Measurements from ENCODE around the gene CMTM8.

CMTM8 gene

DNA sequence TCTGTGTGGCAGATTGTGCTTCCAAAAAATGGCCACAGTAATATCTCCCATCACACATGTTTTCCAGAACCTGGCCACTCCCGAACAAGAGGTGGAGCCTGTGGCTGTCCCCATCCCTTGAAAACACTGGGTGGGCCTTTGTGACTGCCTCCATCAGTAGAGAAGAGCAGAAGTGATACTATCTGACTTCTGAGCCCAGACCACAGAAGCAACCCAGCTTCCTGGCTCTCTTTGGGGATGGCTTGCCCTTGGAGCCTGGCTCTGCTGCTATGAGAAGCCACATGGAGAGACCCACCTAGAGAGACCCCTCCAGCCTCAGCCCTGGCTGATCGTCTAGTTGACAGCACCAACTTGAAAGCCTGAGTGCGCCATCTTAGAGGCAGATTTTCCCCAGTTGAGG lies 39.8 kb upstream of the CMTM8 start:
- ATAC-seq: no peak
- no peak for TF ChIP-seq SNAI2 (CRISPR knock-in tag; IDR thresholded peaks at IDR 0.05)
- TF ChIP-seq, protein P1, sequence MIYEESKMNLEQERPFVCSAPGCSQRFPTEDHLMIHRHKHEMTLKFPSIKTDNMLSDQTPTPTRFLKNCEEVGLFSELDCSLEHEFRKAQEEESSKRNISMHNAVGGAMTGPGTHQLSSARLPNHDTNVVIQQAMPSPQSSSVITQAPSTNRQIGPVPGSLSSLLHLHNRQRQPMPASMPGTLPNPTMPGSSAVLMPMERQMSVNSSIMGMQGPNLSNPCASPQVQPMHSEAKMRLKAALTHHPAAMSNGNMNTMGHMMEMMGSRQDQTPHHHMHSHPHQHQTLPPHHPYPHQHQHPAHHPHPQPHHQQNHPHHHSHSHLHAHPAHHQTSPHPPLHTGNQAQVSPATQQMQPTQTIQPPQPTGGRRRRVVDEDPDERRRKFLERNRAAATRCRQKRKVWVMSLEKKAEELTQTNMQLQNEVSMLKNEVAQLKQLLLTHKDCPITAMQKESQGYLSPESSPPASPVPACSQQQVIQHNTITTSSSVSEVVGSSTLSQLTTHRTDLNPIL (CRISPR knock-in tag; IDR thresholded peaks at IDR 0.05; ENCODE audit: low read depth): no peak
- TF ChIP-seq, protein P2, sequence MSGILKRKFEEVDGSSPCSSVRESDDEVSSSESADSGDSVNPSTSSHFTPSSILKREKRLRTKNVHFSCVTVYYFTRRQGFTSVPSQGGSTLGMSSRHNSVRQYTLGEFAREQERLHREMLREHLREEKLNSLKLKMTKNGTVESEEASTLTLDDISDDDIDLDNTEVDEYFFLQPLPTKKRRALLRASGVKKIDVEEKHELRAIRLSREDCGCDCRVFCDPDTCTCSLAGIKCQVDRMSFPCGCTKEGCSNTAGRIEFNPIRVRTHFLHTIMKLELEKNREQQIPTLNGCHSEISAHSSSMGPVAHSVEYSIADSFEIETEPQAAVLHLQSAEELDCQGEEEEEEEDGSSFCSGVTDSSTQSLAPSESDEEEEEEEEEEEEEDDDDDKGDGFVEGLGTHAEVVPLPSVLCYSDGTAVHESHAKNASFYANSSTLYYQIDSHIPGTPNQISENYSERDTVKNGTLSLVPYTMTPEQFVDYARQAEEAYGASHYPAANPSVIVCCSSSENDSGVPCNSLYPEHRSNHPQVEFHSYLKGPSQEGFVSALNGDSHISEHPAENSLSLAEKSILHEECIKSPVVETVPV (CRISPR knock-in tag; IDR thresholded peaks at IDR 0.05): no peak
- no peak for TF ChIP-seq ARNTL (CRISPR knock-in tag; IDR thresholded peaks at IDR 0.05; ENCODE audit: borderline replicate concordance, low read depth)
- no peak for TF ChIP-seq BACH2 (CRISPR knock-in tag; IDR thresholded peaks at IDR 0.05; ENCODE audit: borderline replicate concordance)
- TF ChIP-seq ZC3H10 (CRISPR knock-in tag; IDR thresholded peaks at IDR 0.05): no peak
- TF ChIP-seq ZFP30 (CRISPR knock-in tag; IDR thresholded peaks at IDR 0.05): no peak
- TF ChIP-seq CSDC2 (CRISPR knock-in tag; IDR thresholded peaks at IDR 0.05): no peak
- TF ChIP-seq ZFP3 (CRISPR knock-in tag; IDR thresholded peaks at IDR 0.05): no peak

DNA sequence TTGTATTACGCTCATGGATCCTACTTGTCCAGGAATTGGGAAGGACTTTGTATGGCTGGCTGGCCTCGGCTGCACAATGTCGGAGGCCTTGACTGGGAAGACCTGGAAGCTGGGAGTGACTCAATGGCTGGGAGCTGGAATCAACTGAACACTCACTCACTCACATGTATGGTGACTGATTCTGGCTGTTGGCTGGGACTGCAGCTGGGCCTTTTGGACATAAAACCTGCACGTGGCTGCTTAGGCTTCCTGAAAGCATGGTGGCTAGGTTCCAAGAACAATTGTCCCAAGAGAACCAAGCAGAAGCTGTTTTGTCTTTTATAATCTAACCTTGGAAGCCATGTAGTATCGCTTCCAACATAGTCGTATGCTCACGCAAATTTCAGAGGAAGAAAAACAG lies 38.0 kb upstream of the CMTM8 start:
- no peak for ATAC-seq
- TF ChIP-seq RARB (CRISPR knock-in tag; IDR thresholded peaks at IDR 0.05): no peak
- TF ChIP-seq ZNF70 (CRISPR knock-in tag; IDR thresholded peaks at IDR 0.05): no peak
- TF ChIP-seq, protein P1 (CRISPR knock-in tag; IDR thresholded peaks at IDR 0.05; ENCODE audit: low read depth): no peak
- TF ChIP-seq ARNTL (CRISPR knock-in tag; IDR thresholded peaks at IDR 0.05; ENCODE audit: borderline replicate concordance, low read depth): no peak
- TF ChIP-seq ZC3H10 (CRISPR knock-in tag; IDR thresholded peaks at IDR 0.05): no peak
- TF ChIP-seq ZFP3 (CRISPR knock-in tag; IDR thresholded peaks at IDR 0.05): no peak
- no peak for TF ChIP-seq ZFP30 (CRISPR knock-in tag; IDR thresholded peaks at IDR 0.05)
- TF ChIP-seq PPARA (CRISPR knock-in tag; IDR thresholded peaks at IDR 0.05; ENCODE audit: borderline replicate concordance): no peak
- TF ChIP-seq OSR1 (CRISPR knock-in tag; IDR thresholded peaks at IDR 0.05): no peak
- TF ChIP-seq ZNF565 (CRISPR knock-in tag; conservative IDR thresholded peaks at IDR 0.05; ENCODE audit: low read depth): no peak
- TF ChIP-seq GLIS3 (CRISPR knock-in tag; IDR thresholded peaks at IDR 0.05): no peak
- TF ChIP-seq, protein P2 (CRISPR knock-in tag; IDR thresholded peaks at IDR 0.05): no peak
- TF ChIP-seq TOX (CRISPR knock-in tag; IDR thresholded peaks at IDR 0.05; ENCODE audit: borderline replicate concordance): no peak
- TF ChIP-seq TCF4 (CRISPR knock-in tag; IDR thresholded peaks at IDR 0.05; ENCODE audit: borderline replicate concordance): no peak
- TF ChIP-seq, protein P3, sequence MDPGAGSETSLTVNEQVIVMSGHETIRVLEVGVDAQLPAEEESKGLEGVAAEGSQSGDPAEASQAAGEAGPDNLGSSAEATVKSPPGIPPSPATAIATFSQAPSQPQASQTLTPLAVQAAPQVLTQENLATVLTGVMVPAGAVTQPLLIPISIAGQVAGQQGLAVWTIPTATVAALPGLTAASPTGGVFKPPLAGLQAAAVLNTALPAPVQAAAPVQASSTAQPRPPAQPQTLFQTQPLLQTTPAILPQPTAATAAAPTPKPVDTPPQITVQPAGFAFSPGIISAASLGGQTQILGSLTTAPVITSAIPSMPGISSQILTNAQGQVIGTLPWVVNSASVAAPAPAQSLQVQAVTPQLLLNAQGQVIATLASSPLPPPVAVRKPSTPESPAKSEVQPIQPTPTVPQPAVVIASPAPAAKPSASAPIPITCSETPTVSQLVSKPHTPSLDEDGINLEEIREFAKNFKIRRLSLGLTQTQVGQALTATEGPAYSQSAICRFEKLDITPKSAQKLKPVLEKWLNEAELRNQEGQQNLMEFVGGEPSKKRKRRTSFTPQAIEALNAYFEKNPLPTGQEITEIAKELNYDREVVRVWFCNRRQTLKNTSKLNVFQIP (CRISPR knock-in tag; IDR thresholded peaks at IDR 0.05; ENCODE audit: borderline replicate concordance, low read depth): no peak

DNA sequence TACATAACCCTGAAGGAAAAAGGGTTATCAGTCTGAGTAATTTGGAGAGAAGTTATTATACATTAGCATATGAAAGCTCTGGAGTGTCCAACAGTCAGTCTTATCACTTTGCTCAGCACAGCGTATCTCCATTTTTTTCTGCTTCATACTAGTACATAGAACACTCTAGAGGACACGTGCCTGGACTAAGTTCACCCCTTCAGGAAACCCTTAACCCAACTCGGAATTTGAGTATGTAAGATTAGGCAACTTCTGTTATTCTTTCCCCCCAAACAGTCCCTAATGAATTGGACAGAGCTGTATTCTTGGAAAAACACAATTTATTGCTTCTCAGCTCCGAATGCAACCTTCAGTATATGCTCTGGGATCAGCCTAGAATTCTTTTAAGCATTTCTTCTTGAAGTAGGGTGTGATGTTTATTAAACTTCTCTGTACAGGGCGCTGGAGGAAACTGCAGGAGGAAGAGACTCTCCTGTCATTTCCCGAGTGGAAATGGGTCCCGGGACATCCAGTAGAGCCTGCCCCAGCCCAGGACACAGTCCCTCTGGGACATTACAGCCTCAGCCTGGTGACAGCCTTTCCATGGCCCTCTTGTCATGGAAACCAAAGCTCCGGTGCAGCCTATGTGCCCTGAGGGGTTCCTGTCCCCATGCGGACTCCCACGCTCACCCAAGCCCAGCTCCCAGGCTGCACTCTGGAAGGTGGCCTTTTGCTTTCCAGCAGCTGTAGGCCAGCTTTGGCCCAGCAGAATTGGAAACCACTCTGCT lies 37.3 kb upstream of the CMTM8 start:
- TF ChIP-seq, protein P3 (CRISPR knock-in tag; IDR thresholded peaks at IDR 0.05; ENCODE audit: borderline replicate concordance, low read depth): no peak
- TF ChIP-seq ZFP30 (CRISPR knock-in tag; IDR thresholded peaks at IDR 0.05) (no peak), ARNTL (CRISPR knock-in tag; IDR thresholded peaks at IDR 0.05; ENCODE audit: borderline replicate concordance, low read depth) (no peak), ZNF8 (CRISPR knock-in tag; IDR thresholded peaks at IDR 0.05) (no peak), GLIS3 (CRISPR knock-in tag; IDR thresholded peaks at IDR 0.05) (no peak), TOX (CRISPR knock-in tag; IDR thresholded peaks at IDR 0.05; ENCODE audit: borderline replicate concordance) (no peak), CSDC2 (CRISPR knock-in tag; IDR thresholded peaks at IDR 0.05) (no peak), PPARA (CRISPR knock-in tag; IDR thresholded peaks at IDR 0.05; ENCODE audit: borderline replicate concordance) (no peak)
- TF ChIP-seq, protein P4, sequence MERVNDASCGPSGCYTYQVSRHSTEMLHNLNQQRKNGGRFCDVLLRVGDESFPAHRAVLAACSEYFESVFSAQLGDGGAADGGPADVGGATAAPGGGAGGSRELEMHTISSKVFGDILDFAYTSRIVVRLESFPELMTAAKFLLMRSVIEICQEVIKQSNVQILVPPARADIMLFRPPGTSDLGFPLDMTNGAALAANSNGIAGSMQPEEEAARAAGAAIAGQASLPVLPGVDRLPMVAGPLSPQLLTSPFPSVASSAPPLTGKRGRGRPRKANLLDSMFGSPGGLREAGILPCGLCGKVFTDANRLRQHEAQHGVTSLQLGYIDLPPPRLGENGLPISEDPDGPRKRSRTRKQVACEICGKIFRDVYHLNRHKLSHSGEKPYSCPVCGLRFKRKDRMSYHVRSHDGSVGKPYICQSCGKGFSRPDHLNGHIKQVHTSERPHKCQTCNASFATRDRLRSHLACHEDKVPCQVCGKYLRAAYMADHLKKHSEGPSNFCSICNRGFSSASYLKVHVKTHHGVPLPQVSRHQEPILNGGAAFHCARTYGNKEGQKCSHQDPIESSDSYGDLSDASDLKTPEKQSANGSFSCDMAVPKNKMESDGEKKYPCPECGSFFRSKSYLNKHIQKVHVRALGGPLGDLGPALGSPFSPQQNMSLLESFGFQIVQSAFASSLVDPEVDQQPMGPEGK (CRISPR knock-in tag; IDR thresholded peaks at IDR 0.05; ENCODE audit: borderline replicate concordance): no peak

More for the DNA sequence above, 37.3 kb upstream of the CMTM8 start:
- ATAC-seq: no peak

Measured in SK-N-SH treated with all-trans-retinoic acid at 6 μM for 48 hours (cell line).